SK-N-MC (cell line): ENCODE data around the gene SYT8.

Experiments
- EZH2 ChIP-seq: fragments of 200-600 bp; sonication (generic); IDR thresholded peaks from one replicate; pipeline ENCODE4 v1.6.1; 2017; ENCODE audit warnings: antibody characterized with exemption
- FOXP2 ChIP-seq: optimal IDR thresholded peaks from 2 replicates; pipeline ENCODE3; 2011; ENCODE audit warnings: mild to moderate bottlenecking, moderate library complexity; ENCODE audit not compliant: insufficient read depth; ENCODE audit errors: extremely low read length, control extremely low read depth
- POLR2AphosphoS5 ChIP-seq: IDR thresholded peaks from 2 replicates; pipeline ENCODE4 v1.6.1; 2012; ENCODE audit warnings: mild to moderate bottlenecking, low read depth, low read length, borderline replicate concordance

- TF ChIP-seq EZH2 (no peak), POLR2AphosphoS5 (no peak), FOXP2 (no peak)
These were observed 31.4 kb downstream of the SYT8 start for GRCh38 chr11:1866226-1866625.
